ENCODE measurements around the gene RGS17.

Gene RGS17

GRCh38 chr6:153090241-153090930 is 40.7 kb downstream of the RGS17 start:
- Histone ChIP-seq H3K27me3 (ENCODE audit: low read depth, low read length) (peaks cover 8% of the 10 kb centered on the region), H3K27ac (ENCODE audit: low read length) (no peak overlapping the region), H3K9me3 (ENCODE audit: insufficient read depth, low read length) (no peaks in the 10 kb centered on the region), H2AFZ (ENCODE audit: low read depth, low read length) (no peak overlapping the region), H3K4me3 (ENCODE audit: low read length) (no peak overlapping the region), H3K9ac (ENCODE audit: low read length) (no peak overlapping the region), H3K4me2 (ENCODE audit: low read length) (no peak overlapping the region), H4K20me1 (ENCODE audit: insufficient read depth, low read length) (no peaks in the 10 kb centered on the region), H3K36me3 (replicated peaks; ENCODE audit: low read depth, low read length) (no peaks in the 10 kb centered on the region), H3K79me2 (ENCODE audit: low read length) (no peaks in the 10 kb centered on the region), H3K4me1 (ENCODE audit: low read length) (peaks cover 9% of the 10 kb centered on the region)
- no peak for TF ChIP-seq EZH2phosphoT487 (IDR thresholded peaks at IDR 0.05; ENCODE audit: low read depth)
- TF ChIP-seq CTCF (IDR thresholded peaks at IDR 0.05; ENCODE audit: low read depth, low read length), result no peak

- Histone ChIP-seq H4K20me1 (ENCODE audit: insufficient read depth, low read length) (no peaks in the 10 kb centered on the region), H3K4me1 (ENCODE audit: low read length) (peaks cover 9% of the 10 kb centered on the region), H3K27me3 (ENCODE audit: low read depth, low read length) (peaks cover 8% of the 10 kb centered on the region), H3K9ac (ENCODE audit: low read length) (no peak overlapping the region), H3K27ac (ENCODE audit: low read length) (no peak overlapping the region), H3K4me3 (ENCODE audit: low read length) (no peak overlapping the region), H3K36me3 (replicated peaks; ENCODE audit: low read depth, low read length) (no peaks in the 10 kb centered on the region), H2AFZ (ENCODE audit: low read depth, low read length) (no peak overlapping the region), H3K4me2 (ENCODE audit: low read length) (no peak overlapping the region), H3K9me3 (ENCODE audit: insufficient read depth, low read length) (no peaks in the 10 kb centered on the region), H3K79me2 (ENCODE audit: low read length) (no peaks in the 10 kb centered on the region)
- no peak for TF ChIP-seq CTCF (IDR thresholded peaks at IDR 0.05; ENCODE audit: low read depth, low read length)
- TF ChIP-seq EZH2phosphoT487 (IDR thresholded peaks at IDR 0.05; ENCODE audit: low read depth), result no peak
Observed at GRCh38 chr6:153088796-153089195, 42.3 kb downstream of the RGS17 start.

GRCh38 chr6:153087436-153087835 is 43.6 kb downstream of the RGS17 start:
- peaks cover 4% of the 10 kb centered on the region for H3K4me1 ChIP-seq (ENCODE audit: low read length)
- no peak overlapping the region for H3K27ac ChIP-seq (ENCODE audit: low read length)
- no peaks in the 10 kb centered on the region for H4K20me1 ChIP-seq (ENCODE audit: insufficient read depth, low read length)
- H3K4me3 ChIP-seq (ENCODE audit: low read length), result no peak overlapping the region
- no peaks in the 10 kb centered on the region for H3K9me3 ChIP-seq (ENCODE audit: insufficient read depth, low read length)
- peaks cover 5% of the 10 kb centered on the region; the same call in 1 of the 2 replicates for H3K27me3 ChIP-seq (ENCODE audit: low read depth, low read length)
- TF ChIP-seq CTCF (IDR thresholded peaks at IDR 0.05; ENCODE audit: low read depth, low read length) (no peak), EZH2phosphoT487 (IDR thresholded peaks at IDR 0.05; ENCODE audit: low read depth) (no peak)
- H2AFZ ChIP-seq (ENCODE audit: low read depth, low read length), result no peak overlapping the region
- no peaks in the 10 kb centered on the region for H3K36me3 ChIP-seq (replicated peaks; ENCODE audit: low read depth, low read length)
- no peak overlapping the region for H3K9ac ChIP-seq (ENCODE audit: low read length)
- no peaks in the 10 kb centered on the region for H3K79me2 ChIP-seq (ENCODE audit: low read length)
- H3K4me2 ChIP-seq (ENCODE audit: low read length), result no peak overlapping the region

- no peak overlapping the region for H2AFZ ChIP-seq (ENCODE audit: low read depth, low read length)
- no peaks in the 10 kb centered on the region for H3K36me3 ChIP-seq (replicated peaks; ENCODE audit: low read depth, low read length)
- no peaks in the 10 kb centered on the region for H3K27me3 ChIP-seq (ENCODE audit: low read depth, low read length)
- H4K20me1 ChIP-seq (ENCODE audit: insufficient read depth, low read length), result no peaks in the 10 kb centered on the region
- no peaks in the 10 kb centered on the region for H3K79me2 ChIP-seq (ENCODE audit: low read length)
- TF ChIP-seq CTCF (IDR thresholded peaks at IDR 0.05; ENCODE audit: low read depth, low read length), result no peak
- TF ChIP-seq EZH2phosphoT487 (IDR thresholded peaks at IDR 0.05; ENCODE audit: low read depth), result no peak
- no peak overlapping the region for H3K4me2 ChIP-seq (ENCODE audit: low read length)
- H3K9me3 ChIP-seq (ENCODE audit: insufficient read depth, low read length), result no peaks in the 10 kb centered on the region
- no peaks in the 10 kb centered on the region for H3K4me1 ChIP-seq (ENCODE audit: low read length)
- H3K27ac ChIP-seq (ENCODE audit: low read length), result no peak overlapping the region
- H3K9ac ChIP-seq (ENCODE audit: low read length), result no peak overlapping the region
- no peak overlapping the region for H3K4me3 ChIP-seq (ENCODE audit: low read length)
Observed at GRCh38 chr6:153086225-153086990, 44.7 kb downstream of the RGS17 start.
